ENCODE results near the gene PRR35. TPM values are rescaled to one million over a fixed set of nuclear protein-coding genes. Genes with fewer than 3 reads are reported as not detected.

PRR35 gene
- total RNA-seq, 1 donor from 2014 or later = not detected

DNA sequence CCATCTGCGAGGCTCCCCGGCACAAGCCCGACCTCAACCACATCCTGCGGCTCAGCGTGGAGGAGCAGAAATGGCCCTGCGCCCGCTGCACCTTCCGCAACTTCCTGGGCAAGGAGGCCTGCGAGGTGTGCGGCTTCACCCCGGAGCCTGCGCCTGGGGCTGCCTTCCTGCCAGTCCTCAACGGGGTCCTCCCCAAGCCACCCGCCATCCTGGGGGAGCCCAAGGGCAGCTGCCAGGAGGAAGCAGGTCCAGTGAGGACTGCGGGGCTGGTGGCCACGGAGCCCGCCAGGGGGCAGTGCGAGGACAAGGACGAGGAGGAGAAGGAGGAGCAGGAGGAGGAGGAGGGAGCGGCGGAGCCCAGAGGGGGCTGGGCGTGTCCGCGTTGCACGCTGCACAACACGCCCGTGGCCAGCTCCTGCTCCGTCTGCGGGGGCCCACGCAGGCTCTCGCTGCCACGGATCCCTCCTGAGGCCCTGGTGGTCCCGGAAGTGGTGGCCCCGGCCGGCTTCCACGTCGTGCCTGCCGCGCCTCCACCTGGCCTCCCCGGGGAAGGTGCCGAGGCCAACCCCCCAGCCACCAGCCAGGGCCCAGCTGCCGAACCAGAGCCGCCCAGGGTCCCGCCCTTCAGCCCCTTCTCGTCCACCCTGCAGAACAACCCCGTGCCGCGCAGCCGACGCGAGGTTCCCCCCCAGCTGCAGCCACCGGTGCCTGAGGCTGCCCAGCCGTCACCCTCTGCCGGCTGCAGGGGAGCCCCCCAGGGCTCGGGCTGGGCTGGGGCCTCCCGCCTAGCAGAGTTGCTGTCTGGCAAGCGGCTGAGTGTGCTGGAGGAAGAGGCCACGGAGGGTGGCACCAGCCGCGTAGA, 13.1 kb upstream of the PRR35 start:
- DNase-seq (ENCODE audit: extremely low read depth, low read depth, low spot score) = no peak

- no peak for DNase-seq (ENCODE audit: extremely low read depth, low read depth, low spot score)
These were observed 11.6 kb upstream of the PRR35 start for GRCh38 chr16:548586-548985.

GRCh38 chr16:549544-550263, 10.5 kb upstream of the PRR35 start:
- no peak for DNase-seq (ENCODE audit: extremely low read depth, low read depth, low spot score)

GRCh38 chr16:551210-551609, 9.0 kb upstream of the PRR35 start:
- DNase-seq (ENCODE audit: extremely low read depth, low read depth, low spot score) = no peak

- no peak for DNase-seq (ENCODE audit: extremely low read depth, low read depth, low spot score)
These were observed 8.0 kb upstream of the PRR35 start for GRCh38 chr16:552171-552570.

- DNase-seq (ENCODE audit: extremely low read depth, low read depth, low spot score) = no peak
These were observed 6.4 kb upstream of the PRR35 start for GRCh38 chr16:553601-554296.

DNA sequence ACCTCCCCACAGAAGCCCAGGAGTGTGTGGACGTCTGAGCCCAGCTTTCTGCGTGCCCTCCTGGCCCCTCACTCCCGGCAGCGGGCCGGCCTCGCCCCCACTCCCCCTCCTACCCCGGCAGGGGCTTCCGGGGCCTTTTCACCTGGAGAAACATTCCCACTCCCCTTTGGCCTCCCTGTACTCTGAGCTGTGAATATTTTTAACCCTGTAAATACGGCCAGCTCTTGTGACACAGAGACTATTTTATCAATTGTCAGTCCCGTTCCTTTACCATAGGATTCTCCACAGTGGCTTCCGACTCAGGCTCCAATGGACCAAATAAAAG, 5.9 kb upstream of the PRR35 start:
- DNase-seq (ENCODE audit: extremely low read depth, low read depth, low spot score) = no peak

- DNase-seq (ENCODE audit: extremely low read depth, low read depth, low spot score) = no peak
These were observed 5.4 kb upstream of the PRR35 start for GRCh38 chr16:554640-555365.

DNA sequence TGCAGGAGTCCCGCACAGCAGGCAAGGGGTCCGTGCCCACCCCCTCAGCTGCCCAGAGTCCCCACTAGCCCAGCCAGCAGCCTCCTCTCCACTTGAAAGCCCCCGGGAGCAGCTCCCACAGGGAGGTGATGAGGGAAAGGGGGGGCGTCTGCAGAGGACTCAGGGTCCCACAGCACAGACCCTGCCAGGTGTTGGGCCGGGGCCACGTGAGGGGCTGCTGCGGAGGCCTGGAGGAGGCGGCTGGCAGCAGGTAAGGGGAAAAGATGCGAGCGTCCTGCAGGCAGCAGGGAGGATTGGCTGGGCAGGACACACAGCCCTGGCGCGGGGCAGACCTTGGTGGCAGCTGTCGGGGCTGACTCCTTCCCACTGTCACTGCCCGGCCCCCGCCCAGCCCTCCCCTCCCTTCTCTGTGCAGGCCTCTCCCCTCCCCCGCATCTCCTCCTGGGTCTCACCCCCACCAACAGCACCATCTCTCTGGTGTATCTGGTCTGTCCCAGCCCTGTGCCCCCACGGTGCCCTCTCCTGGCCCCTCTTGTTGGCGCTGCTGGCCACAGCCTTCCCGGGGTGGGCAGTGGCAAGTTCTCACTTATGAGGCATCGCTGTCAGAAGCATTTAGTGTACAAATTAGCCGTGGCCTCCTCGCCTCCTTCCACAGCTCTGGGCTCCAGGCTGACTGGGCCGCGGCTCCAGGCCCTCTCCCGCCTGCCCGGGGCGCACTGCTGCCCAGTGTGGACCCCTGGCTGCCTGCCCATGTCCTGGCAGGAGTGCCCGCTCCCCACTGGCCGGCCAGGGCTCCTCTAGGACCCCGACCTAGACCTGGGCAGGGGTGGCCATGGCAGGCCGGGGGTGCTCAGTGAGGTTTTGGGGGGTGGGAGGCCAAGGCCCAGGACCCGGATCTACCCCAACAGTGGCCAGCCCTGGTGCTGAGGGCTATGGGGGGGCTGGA, 4.4 kb upstream of the PRR35 start:
- no peak for DNase-seq (ENCODE audit: extremely low read depth, low read depth, low spot score)

DNA sequence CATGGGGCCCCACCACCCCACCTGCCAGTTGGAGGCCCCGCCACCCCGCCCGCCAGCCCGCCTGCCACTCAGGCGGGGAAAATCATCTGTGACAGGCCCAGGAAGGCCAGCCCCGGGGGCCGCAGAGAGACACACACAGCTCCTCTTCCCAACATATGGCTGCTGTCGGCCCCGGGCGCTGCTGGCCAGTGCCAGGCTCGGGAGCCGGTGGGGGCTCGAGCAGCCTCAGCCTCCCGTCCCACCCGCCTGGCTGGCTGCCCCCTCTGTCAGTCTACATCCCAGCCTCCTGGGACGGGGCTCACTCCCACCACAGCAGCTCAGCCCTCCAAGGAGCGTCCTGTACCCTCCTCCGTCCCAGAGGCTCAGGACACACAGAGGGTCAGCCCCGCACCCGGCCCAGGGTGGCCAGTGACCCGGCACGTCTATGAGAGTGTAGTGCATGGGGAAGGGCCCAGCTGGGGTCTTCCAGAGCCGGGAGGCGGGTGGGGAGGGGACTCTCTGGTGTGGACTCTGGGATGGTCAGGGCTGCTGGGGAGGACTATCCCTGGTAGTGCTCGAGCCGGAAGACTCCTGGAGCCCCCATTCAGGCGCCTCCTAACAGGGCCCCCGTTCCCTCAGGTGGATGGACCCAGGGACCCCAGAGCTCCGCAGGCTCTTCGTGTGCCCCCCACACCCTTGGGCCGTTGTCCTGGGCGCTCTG, 3.6 kb upstream of the PRR35 start:
- DNase-seq (ENCODE audit: extremely low read depth, low read depth, low spot score) = no peak

DNA sequence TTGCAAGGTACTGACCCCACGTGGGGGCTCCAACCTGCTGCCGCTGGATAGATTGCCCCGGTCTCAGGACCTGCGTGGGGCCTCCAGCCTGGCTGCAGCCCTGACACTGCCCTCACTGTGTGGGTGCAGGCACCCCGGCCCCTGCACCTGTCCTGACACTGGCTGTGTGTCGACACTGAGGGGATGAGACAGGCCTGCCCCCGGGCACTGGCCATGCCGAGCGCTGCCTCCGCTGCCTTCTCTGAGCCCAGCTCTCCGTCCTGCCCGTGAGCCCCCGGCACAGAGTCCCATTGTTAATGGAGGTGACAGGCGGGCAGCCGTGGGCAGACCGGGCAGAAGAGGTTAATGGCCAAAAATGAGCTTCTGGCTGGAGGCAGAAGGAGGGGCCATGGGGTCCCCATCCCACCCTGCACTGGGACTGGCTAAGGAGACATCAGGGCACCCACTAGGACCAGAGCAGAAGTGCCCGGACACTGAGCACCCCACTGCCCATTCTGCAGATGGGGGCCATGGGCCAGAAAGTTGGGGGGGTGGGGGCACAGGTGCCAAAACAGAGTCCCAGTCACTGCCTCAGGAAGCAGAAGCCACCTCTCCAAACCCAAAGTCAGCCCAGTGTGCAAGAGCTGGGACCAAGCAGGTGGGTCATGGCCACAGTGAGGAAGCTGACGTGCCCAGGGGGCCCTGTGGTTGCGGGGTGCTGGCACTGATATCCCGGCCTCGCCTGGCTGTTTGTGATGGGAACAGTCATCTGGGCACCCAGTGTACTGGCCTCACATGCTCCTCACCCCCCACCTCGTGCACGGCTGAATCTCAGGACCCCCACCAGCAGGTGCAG, 2.5 kb upstream of the PRR35 start:
- no peak for DNase-seq (ENCODE audit: extremely low read depth, low read depth, low spot score)

GRCh38 chr16:558298-559020, 1.7 kb upstream of the PRR35 start:
- DNase-seq (ENCODE audit: extremely low read depth, low read depth, low spot score) = no peak

DNA sequence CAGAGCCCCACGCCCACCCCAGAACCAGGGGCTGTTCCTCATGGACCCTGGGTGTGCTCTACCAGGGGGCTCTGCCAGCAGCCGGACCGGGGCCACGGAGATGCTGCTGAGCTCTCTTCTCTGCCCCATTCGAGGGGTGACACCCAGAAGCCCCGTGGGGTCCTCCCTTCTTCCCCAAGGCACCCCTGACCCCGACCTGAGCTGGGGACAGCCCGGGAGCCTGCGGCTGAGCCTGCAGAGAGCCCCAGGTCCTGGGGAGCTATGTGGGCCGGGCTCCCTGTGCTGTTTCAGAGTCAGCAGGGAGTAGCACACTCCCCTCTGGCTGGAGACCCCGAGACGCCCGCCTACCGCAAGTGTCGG, 1.2 kb upstream of the PRR35 start:
- no peak for DNase-seq (ENCODE audit: extremely low read depth, low read depth, low spot score)

GRCh38 chr16:559411-560203, 587 bp upstream of the PRR35 start:
- no peak for DNase-seq (ENCODE audit: extremely low read depth, low read depth, low spot score)

DNA sequence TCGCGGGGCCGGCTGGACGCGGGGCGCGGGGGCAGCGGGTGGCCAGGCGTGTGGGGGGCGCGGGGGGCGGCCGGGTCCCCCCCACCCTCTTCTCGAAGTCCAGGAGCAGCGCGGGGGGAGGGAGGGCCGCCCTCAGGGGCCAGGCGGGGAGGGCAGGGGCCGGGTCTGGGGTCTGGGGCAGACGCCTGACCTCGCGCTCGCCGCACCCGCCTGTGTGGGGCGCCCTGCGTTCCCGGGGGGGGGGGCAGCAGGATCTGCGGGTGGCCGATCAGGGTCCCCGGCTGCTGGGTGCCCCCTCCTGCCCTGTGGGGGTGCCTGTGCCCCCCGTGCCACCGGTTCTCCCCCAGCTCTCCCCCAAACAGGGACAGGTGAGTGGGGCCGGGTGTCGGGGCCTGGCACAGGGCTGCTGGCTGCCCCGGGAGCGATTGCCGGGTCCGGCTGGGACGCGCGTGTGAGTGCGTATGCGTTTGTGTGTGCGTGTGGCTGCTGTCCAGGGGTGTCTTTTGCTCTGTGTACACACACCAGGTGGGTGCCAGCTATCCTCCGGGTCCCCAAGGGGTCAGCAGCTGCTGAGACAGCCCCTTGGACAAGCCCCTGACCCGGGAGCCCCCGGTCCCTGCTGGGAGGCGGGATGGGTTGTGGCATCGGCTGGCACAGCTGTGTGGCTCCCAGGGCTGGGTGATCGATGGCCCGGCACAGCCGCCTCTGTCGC, 663 bp downstream of the PRR35 start:
- DNase-seq (ENCODE audit: extremely low read depth, low read depth, low spot score) = no peak

GRCh38 chr16:561413-561794, 1.2 kb downstream of the PRR35 start:
- DNase-seq (ENCODE audit: extremely low read depth, low read depth, low spot score) = no peak
